ENCODE measurements around the gene CSNK1D. TPM values are rescaled to one million over a fixed set of nuclear protein-coding genes. Genes with fewer than 3 reads are reported as not detected.

CSNK1D gene
- total and polyA plus RNA-seq, 9 donors: 46.0 to 160 (median 121) TPM

GRCh38 chr17:82238472-82239201 lies 34.9 kb downstream of the CSNK1D start:
- peak; percentile 77 to 85 (median 79) for DNase-seq
- Histone ChIP-seq H3K27ac (peak overlapping the region in 1 of 2 donors; percentile 69), H3K4me3 (no peak overlapping the region), H3K4me1 (ENCODE audit: insufficient read depth) (peaks cover 66% of the 10 kb centered on the region), H3K9me3 (no peaks in the 10 kb centered on the region), H3K36me3 (no peaks in the 10 kb centered on the region), H3K27me3 (no peaks in the 10 kb centered on the region)
- no peak for TF ChIP-seq CTCF (IDR thresholded peaks at IDR 0.05)
- TF ChIP-seq EP300 (IDR thresholded peaks at IDR 0.05): no peak
- no peak for TF ChIP-seq POLR2A (IDR thresholded peaks at IDR 0.05)
- WGBS, 3 donors: 12 to 20% (median 13%) methylated on average over 25 to 33 of the region's 33 CpGs
- intact Hi-C loops (cut with DNase I): loop anchor here in 2 of 4 donors (5.0 to 10.0 kb wide), 2 partner anchors 56 to 84 kb away; no protein-coding TSS in a partner anchor

GRCh38 chr17:82237746-82238471 lies 35.6 kb downstream of the CSNK1D start:
- no peaks in the 10 kb centered on the region for H3K27me3 ChIP-seq
- peak overlapping the region in 1 of 2 donors; percentile 69 for H3K27ac ChIP-seq
- intact Hi-C loops (cut with DNase I): loop anchor here in 2 of 4 donors (2.0 to 10.0 kb wide), 3 partner anchors 57 to 84 kb away; no protein-coding TSS in a partner anchor
- DNase-seq: peak in 4 of 5 donors; percentile 28 to 58 (median 50)
- WGBS, 3 donors: 73 to 76% (median 76%) methylated on average over 19 to 34 of the region's 34 CpGs
- H3K4me1 ChIP-seq (ENCODE audit: insufficient read depth): peaks cover 62% of the 10 kb centered on the region
- H3K9me3 ChIP-seq: no peaks in the 10 kb centered on the region
- TF ChIP-seq POLR2A (IDR thresholded peaks at IDR 0.05): no peak
- no peak for TF ChIP-seq EP300 (IDR thresholded peaks at IDR 0.05)
- TF ChIP-seq CTCF (IDR thresholded peaks at IDR 0.05): no peak
- no peak overlapping the region for H3K4me3 ChIP-seq
- H3K36me3 ChIP-seq: no peaks in the 10 kb centered on the region

GRCh38 chr17:82237083-82237745 lies 36.3 kb downstream of the CSNK1D start:
- 94 to 95% (median 94%) methylated on average over 58 to 59 of the region's 59 CpGs for WGBS, 3 donors
- H3K27ac ChIP-seq: peak overlapping the region in 1 of 2 donors; percentile 69
- no peak overlapping the region for H3K4me3 ChIP-seq
- no peaks in the 10 kb centered on the region for H3K27me3 ChIP-seq
- no peaks in the 10 kb centered on the region for H3K9me3 ChIP-seq
- intact Hi-C loops (cut with DNase I): loop anchor here in 2 of 4 donors (2.0 to 10.0 kb wide), 3 partner anchors 58 to 85 kb away; no protein-coding TSS in a partner anchor
- peak in 4 of 5 donors; percentile 40 to 54 (median 49) for DNase-seq
- peaks cover 56% of the 10 kb centered on the region for H3K4me1 ChIP-seq (ENCODE audit: insufficient read depth)
- no peak for TF ChIP-seq EP300 (IDR thresholded peaks at IDR 0.05)
- TF ChIP-seq CTCF (IDR thresholded peaks at IDR 0.05): no peak
- no peak for TF ChIP-seq POLR2A (IDR thresholded peaks at IDR 0.05)
- H3K36me3 ChIP-seq: no peaks in the 10 kb centered on the region

All from ovary (tissue), 9 donors.